HG03575 (cell line): Measurements from ENCODE around the gene SANBR.
"Not testable (repeated sequence)": the region's sequence is repeated elsewhere in the genome, so short reads cannot be mapped to it uniquely, and the experiment has no call there.

Source experiments
- ATAC-seq: cut with Tn5 transposase; IDR thresholded peaks from one replicate; pipeline ENCODE4 v1.9.1; 2021; ENCODE audit not compliant: unreplicated experiment, insufficient number of reproducible peaks, low FRiP score; ENCODE audit errors: extremely low read depth

Gene SANBR

DNA sequence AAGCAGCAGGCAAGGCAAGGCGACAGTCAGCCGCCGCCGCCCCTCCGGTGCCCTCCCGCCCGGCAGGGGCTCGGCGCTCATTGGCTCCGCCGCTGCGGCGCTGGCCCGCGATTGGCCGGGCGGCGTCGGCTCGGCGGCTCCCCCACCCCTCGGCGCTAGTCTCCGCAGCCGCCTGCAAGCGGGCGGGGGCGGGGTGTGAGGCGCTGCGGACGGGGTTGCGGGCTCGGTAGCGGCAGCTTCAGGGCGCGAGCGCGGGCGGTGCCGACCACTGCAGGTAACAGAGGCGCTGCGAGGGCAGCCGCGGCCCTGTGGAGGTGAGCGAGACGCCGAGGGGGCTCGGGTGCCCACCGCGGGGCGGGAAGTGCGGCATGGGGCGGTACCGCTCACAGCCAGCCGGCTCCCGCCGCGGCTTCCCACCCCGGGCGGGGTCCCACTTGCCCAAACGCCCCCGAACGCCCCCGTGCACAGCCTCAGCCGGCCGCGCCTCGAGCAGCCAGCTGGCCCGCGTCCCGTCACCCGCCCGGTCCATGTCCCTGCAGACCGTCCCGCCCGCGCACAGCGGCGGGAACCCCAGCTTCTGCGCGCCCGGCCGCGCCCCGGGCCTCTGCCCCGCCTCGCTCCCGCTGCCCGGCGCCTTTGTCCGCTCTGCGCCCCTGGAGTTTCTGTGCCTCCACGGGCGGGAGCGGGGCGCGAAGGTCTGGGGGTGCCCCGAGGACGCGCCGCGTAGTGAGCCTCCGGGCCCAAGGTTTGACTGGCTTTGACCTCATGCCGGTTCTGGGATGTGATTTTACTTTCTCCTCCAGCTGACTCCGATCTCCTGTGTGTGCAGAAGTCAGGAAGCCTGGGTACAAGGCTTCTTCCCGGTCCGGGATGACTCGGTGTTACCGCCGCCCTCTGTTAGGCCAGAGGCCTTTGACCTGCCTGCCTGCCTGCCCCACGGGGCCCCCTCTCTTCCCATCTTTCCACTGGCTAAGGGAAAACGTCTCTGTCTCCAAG lies at the start of gene SANBR:
SANBR (plus strand) TSS at position 158 of the 996 bp plus-strand sequence. CDS start 4,480 bp downstream, outside the sequence.
- ATAC-seq: peak; percentile 75

DNA sequence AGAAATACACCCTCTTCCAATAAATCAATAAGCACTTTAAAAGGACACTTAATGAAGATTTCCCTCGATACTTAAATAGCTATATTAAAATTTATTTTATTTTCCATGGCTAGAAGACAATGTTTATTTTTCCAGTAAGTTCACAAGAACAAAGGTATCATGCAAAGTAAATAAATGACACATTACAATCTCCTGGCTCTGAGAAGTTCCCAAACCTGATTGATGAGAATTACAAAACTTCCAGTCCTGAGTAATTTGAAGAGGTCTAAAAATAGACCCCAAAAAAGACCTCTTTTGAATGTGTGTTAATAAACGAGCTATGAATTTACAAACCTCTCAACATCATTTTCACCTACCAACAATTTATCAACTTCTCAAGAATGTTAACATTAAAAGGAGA lies 49.7 kb upstream of the SANBR start:
- ATAC-seq: no peak

DNA sequence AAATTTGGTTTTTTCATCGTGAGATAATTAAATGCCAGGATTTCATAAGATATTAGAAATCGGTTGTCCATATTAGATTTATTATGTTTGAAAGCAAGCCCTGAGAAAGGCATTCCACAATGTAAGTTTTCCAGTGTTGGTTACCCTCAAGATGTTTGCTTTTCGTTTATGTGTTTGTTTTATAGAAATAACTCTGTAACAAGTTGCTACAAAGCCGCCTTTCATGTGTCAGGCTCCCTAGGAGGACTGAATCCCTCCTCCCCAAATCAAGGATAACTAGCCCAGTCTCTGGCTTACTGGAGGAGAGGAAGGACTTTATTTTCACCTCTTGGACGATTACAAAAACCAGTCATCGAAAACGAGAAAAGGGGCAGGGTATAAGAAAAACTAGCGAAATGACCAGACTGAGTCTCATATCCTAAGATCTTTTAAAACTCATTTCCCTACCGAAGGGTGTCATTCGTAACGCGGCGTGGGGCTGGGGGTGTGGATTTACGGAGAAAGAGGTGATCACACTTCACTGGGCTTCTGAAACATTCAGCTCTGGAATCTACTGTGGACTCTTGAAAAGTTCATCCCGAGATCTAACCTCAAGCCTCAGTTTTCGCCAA lies 49.2 kb upstream of the SANBR start:
- ATAC-seq: no peak

DNA sequence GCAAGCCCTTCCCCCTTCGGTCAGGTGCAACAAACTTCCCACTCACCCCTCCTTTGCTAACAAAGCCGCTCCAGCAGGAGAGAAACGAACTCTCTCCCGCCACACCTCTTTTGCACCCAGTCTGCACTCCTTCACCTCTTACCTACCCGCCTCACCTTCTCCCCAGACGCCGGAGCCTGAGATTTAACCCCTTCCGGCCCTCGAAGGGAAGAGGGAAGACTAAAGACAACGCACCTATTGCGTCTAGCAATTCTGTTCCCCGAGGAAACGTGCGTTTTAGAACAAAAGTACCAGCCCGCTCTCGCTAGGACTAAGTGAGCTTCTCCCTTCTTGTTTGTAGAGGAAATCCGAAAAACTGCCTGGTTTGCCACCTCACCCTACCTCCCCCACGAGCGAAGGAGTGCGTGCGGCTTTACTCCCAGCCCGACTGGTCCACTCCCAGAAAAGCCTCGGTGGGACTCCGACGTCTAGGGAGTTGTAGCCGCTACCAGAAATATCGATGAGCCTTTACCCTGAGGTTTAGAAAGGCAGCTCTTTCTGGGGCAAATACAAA lies 48.6 kb upstream of the SANBR start:
- ATAC-seq: peak; percentile 47

DNA sequence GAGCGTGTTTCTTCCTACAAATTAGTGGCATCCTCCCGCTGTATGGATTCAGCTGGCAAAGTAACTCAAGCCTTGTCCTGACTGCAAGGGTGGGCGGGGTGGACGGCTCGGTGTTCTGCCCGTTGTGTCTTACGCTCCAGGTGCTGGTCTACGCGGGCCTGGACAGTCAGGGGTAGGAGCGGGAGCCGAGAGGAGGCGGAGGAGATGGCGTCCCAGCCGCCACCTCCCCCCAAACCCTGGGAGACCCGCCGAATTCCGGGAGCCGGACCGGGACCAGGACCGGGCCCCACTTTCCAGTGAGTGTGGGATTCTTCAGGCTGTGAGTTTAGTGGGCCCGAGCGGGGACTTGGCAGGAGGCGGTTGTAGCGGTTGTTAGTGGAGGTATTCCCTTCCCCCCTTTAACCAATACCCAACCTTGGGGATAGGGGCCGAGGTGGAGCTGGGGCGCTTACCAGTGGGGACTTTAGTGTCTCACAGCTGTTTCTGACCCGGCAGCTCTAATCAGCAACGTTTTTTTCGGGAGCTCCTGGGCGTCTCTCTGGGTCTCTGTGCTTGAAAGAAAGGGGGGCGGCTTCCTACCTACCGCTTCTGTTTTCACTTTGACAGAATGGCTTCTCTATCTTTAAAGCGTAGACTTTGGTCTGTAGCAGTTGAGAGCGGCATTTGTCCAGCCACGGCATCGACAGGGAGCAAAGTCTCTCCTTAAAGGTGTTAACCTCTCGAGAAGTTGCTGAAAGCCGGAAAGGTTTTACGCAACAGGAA lies 47.9 kb upstream of the SANBR start, which contains the start of the genes PEX13 and PUS10:
PEX13 (plus strand) TSS at position 165 of the 762 bp plus-strand sequence; CDS start at position 205, 40 bp downstream.
PUS10 (minus strand) TSS at position 700 of the 762 bp plus-strand sequence. CDS start 6,365 bp downstream, outside the sequence.
- peak; percentile 38 for ATAC-seq

DNA sequence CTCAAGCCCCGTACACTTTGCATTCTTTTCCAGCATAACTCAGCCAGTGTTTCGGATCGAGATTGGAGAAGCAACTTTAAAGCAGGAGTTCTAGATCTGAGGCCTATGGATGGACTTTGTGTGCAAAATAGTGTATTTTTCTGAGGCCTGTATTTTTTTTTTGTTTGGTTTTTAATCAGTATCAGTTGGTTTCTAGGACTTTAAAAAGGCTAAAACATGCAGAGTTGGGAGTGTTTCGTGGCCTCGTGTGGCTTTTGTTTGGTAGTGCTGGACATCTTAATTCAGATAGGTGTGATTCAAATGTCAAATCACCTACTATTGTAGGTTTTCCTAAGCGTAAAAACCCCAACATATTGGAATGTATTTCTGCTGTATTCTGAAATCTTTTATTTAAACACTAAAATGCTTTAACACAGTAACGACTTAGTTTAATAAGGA lies 47.3 kb upstream of the SANBR start:
- no peak for ATAC-seq

DNA sequence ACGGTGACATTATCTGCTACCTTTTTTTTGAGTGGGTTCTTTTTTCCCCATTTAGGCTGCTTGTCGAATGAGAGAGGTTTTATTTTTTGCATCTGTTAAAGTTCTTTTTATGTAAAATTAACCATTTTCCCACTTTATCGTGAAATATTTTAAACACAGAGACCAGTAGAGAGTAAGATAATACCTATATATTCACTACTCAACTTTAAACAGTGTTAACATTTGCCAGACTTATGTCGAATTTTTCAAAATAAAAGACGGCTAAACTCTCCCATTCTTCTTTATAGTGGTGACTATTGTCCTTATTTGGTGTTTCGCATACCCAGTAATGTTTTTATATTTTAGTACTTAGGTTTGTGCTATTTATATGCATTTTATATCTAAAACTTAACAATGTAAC lies 46.9 kb upstream of the SANBR start:
- ATAC-seq: no peak

DNA sequence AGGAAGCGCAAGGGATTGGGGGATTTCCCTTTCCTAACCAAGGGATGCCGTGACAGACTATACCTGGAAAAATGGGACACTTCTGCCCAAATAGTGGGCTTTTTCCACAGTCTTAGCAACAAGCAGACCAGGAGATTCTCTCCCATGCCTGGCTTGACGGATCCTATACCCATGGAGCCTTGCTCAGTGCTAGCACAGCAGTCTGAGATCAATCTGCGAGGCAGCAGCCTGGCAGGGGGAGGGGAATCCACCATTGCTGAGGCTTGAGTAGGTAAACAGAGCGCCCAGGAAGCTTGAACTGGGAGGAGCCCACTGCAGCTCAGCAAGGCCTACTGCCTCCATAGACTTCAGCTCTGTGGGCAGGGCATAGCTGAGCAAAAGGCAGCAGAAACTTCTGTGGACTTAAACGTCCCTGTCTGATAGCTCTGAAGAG lies 44.4 kb upstream of the SANBR start:
- no peak for ATAC-seq

DNA sequence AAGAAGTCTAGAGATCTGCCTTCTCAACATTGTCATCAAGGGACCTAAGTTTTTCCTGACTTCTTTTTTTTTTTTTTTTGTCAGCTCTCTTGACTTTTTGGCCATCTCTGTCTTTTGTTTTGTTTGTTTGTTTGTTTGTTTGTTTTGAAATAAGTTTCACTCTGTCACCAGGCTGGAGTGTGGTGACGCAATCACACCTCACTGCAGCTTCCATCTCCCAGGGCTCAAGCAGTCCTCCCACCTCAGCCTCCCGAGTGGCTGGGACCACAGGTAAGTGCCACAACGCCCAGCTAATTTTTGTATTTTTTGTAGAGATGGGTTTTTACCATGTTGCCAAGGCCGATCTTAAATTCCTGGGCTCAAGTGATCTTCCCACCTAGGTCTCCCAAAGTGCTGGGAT lies 42.0 kb upstream of the SANBR start:
- ATAC-seq: no peak

DNA sequence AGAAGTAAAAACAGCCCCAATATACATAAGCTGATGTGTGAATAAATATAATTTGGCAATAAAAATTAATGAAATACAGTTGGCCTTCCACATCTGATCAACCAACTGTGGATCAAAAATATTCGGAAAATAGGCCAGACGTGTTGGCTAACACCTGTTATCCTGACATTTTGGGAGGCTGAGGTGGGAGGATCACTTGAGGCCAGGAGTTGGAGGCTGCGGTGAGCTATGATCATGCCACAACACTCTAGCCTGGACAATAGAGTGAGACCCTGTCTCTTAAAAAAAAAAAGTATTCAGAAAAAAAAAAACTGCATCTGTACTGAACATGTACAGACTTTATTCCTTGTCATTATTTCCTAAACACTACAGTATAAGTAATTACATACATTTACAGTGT lies 36.1 kb upstream of the SANBR start:
- ATAC-seq: no peak

DNA sequence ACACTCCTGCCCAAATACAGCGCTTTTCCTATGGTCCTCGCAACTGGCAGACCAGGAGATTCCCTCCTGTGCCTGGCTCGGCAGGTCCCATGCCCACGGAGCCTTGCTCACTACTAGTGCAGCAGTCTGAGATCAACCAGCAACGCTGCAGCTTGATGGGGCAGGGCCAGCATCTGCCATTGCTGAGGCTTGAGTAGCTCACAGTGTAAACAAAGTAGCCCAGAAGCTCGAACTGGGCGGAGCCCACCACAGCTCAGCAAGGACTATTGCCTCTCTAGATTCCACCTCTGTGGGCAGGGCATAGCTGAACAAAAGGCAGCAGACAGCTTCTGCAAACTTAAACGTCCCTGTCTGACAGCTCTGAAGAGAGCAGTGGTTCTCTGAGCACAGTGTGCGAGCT lies 31.1 kb upstream of the SANBR start:
- ATAC-seq: not testable (repeated sequence)

DNA sequence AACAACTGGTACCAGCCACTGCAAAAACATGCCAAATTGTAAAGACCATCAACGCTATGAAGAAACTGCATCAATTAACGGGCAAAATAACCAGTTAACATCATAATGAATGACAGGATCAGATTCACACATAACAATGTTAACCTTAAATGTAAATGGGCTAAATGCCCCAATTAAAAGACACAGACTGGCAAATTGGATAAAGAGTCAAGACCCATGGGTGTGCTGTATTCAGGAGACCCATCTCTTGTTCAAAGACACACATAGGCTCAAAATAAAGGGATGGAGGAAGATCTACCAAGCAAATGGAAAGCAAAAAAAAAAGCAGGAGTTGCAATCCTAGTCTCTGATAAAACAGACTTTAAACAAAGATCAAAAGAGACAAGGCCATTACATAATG lies 29.0 kb upstream of the SANBR start:
- not testable (repeated sequence) for ATAC-seq

DNA sequence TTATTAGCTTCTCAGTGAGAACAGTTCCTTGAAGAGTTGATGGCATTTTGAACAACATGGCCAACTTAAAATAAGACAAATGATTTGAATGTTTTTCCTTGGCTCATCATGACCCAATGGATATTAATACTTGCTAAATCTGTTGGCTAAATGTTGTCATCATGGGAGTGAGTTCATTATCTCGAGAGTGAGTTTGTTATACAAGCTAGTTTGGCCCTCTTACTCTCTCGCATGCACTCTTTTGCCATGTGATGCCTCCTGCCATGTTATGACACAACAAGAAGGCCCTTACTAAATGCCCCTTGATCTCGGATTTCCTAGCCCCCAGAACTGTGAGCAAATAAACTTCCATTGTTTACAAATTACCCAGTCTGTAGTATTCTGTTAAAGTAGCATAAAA lies 22.9 kb upstream of the SANBR start:
- no peak for ATAC-seq

DNA sequence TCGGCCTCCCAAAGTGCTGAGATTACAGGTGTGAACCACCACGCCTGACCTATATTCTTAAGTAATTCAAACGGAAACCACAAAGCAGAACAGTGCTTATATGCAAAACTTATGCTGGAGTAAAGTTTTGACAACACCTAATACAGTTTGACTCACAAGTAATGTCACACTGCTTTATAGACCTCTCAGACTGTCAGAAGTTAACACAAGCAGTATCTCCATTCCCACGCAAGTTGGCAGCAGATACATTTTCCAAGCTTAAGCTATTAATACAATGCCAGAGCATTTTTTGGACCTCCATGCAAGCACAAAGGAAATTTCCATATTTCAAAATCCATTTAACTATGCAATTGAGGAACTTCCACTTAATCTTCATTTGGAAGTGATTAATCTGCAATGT lies 21.0 kb upstream of the SANBR start:
- no peak for ATAC-seq

DNA sequence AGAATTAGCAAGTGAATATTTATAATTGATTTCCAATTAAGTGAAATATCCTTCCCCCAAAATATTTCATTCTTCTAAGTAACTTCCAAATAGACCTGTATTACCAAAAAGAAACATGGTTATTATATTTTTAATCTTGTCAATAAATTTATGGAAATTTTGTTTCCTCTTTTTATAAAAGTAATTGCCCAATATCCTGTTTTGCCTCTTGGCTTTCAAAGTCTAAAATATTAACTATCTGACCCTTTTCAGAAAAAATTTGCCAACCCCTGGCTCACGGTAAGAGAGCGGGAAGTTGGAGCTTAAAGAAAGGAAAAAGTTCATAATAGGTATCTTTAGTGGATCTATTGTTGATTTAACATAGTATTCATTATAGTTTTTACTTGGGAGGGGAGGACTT lies 20.4 kb upstream of the SANBR start:
- no peak for ATAC-seq

DNA sequence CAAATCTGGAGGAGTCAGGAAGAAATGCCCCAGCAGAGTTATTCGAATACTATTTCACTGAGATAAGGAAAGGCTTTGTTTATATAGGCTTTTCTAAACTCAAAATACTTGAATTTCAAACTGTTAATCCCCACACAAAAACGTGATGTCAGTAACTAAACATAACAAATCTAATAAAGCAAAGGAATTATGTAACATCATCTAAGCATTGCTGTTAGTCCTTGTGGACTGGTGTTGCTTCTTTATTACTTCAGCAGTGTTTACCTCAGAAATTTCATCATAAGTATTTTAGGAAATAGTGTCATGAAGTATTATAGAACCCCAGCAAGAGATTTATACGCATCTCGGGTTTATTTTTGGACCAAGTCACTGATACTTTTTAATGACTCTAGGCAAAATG lies 19.7 kb upstream of the SANBR start:
- ATAC-seq: no peak

DNA sequence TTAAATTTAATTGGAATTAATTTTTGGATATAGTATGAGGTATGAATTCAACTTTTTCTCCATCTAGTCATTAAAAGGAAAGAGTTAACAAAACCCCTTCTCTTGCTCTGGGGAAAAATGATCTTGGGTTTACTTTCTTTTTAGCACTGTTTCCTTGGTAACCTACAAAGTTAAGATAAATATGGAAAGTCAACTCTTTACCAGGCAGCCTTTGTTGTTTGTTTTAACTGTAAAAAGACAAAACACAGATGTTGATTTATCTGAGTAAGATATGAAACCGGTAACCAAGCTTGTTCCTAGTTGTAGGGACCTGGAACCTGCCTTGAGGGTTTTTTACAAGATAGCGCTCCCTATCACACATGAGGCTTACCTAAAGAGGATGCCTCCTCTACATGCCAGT lies 10.1 kb upstream of the SANBR start:
- ATAC-seq: no peak

DNA sequence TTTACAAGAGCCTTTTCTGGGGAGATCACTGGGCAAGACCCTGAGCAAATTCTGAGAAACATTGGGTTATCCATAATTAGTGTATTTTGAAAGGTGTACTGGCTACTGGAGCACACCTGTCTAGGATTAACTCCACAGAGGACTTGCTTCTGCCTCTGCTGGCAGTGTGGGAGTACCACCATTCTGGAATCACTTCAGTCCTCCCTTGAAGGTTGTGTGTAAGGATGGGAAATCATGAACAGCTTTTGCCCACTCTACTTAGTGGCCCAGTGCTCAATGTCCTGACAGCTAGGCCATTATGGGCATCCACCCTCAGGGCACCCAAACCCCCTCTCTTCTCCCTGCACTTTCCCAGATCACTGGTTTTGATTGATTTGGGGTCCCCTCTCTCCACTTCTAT lies 8.1 kb upstream of the SANBR start:
- ATAC-seq: no peak

DNA sequence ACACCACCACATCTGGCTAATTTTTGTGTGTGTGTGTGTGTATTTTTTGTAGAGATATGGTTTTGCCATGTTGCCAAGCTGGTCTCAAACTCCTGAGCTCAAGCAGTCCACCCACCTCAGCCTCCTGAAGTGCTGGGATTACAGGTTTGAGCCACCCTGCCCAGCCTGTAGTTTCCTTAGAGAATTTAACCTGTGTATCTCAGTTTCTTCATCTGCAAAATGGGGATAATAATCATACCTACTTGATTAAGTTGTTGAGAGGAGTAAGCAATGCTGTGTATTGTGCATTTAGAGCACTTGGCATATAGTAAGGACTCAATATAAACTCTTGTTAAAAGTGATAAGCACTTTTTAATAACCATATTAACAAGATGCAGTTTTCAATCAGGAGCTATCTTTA lies 6.3 kb upstream of the SANBR start:
- no peak for ATAC-seq
